ENCODE measurements around the gene FLAD1. TPM values are rescaled to one million over a fixed set of nuclear protein-coding genes. Genes with fewer than 3 reads are reported as not detected.

The FLAD1 gene
- total and polyA plus RNA-seq, 2 donors (not counting 3 experiments of a cell fraction or from before 2014, with no cell fraction given) = 42.2 to 59.1 TPM

GRCh38 chr1:155030243-155030795 lies 47.2 kb downstream of the FLAD1 start:
- Histone ChIP-seq H3K36me3 (ENCODE audit: control insufficient read depth in 2 of 2, extremely low read depth in 1 of 2, insufficient read depth in 2 of 2, low read length in 2 of 2) (no peaks in the 10 kb centered on the region), H3K9ac (replicated peaks; ENCODE audit: extremely low read depth, insufficient read depth, low read length) (no peak overlapping the region), H3K9me1 (replicated peaks; ENCODE audit: control insufficient read depth, extremely low read depth, insufficient read depth, low read length) (no peaks in the 10 kb centered on the region), H3K4me3 (replicated peaks in 1 of 3; ENCODE audit: insufficient read depth in 1 of 3, low read depth in 1 of 3, low read length in 3 of 3) (no peak overlapping the region), H3K27ac (ENCODE audit: insufficient read depth, low read depth, low read length) (no peak overlapping the region), H3K4me2 (ENCODE audit: insufficient read depth, low read length) (no peak overlapping the region), H3K79me2 (ENCODE audit: control insufficient read depth, insufficient read depth, low read length) (no peaks in the 10 kb centered on the region), H3K4me1 (ENCODE audit: control insufficient read depth, extremely low read depth, insufficient read depth, low read length) (no peaks in the 10 kb centered on the region), H2AFZ (ENCODE audit: low read depth, low read length) (no peak overlapping the region), H4K20me1 (replicated peaks; ENCODE audit: control insufficient read depth, extremely low read depth, insufficient read depth, low read length) (no peaks in the 10 kb centered on the region), H3K9me3 (replicated peaks; ENCODE audit: control insufficient read depth, insufficient read depth, low read length) (no peaks in the 10 kb centered on the region), H3K27me3 (ENCODE audit: control insufficient read depth in 2 of 2, insufficient read depth in 2 of 2, low read length in 2 of 2) (no peaks in the 10 kb centered on the region)
- BruUV-seq (replicated peaks) = no TSS peak
- no peak for DNase-seq (ENCODE audit: low read depth, low spot score)
- intact Hi-C loops (cut with micrococcal nuclease) = no loop called here
- dilution Hi-C loops (cut with MboI; ENCODE audit: extremely low pct_ligation_motif_present, low sequenced_read_pairs) = no loop called here
- CTCF ChIA-PET = interaction anchor here (0.7 to 4.2 kb wide), 3 partner anchors 13 to 38 kb away, joined by 3 to 11 read pairs (median 4); no protein-coding TSS in a partner anchor
- POLR2A ChIA-PET = no interaction called here
- FAIRE-seq = no peak
- TF ChIP-seq POLR2A (IDR thresholded peaks at IDR 0.05; ENCODE audit: low read depth, low read length) (no peak), MAX (IDR thresholded peaks at IDR 0.05; ENCODE audit: insufficient read depth, insufficient read length) (no peak), GATA2 (IDR thresholded peaks at IDR 0.05; ENCODE audit: insufficient read depth, insufficient read length, low read depth, low read length) (no peak), FOS (IDR thresholded peaks at IDR 0.05; ENCODE audit: borderline replicate concordance, insufficient read depth, low read length) (no peak), MYC (IDR thresholded peaks at IDR 0.05; ENCODE audit: low read depth, low read length) (no peak), EZH2 (IDR thresholded peaks at IDR 0.05; ENCODE audit: borderline replicate concordance, low read depth, low read length, severe bottlenecking) (no peak), JUN (IDR thresholded peaks at IDR 0.05; ENCODE audit: borderline replicate concordance, insufficient read depth, insufficient read length, low read depth) (no peak), POLR2AphosphoS5 (IDR thresholded peaks at IDR 0.05; ENCODE audit: insufficient read depth, low read depth, low read length) (no peak)
- TF ChIP-seq, protein P1, sequence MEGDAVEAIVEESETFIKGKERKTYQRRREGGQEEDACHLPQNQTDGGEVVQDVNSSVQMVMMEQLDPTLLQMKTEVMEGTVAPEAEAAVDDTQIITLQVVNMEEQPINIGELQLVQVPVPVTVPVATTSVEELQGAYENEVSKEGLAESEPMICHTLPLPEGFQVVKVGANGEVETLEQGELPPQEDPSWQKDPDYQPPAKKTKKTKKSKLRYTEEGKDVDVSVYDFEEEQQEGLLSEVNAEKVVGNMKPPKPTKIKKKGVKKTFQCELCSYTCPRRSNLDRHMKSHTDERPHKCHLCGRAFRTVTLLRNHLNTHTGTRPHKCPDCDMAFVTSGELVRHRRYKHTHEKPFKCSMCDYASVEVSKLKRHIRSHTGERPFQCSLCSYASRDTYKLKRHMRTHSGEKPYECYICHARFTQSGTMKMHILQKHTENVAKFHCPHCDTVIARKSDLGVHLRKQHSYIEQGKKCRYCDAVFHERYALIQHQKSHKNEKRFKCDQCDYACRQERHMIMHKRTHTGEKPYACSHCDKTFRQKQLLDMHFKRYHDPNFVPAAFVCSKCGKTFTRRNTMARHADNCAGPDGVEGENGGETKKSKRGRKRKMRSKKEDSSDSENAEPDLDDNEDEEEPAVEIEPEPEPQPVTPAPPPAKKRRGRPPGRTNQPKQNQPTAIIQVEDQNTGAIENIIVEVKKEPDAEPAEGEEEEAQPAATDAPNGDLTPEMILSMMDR (IDR thresholded peaks at IDR 0.05; ENCODE audit: extremely low read depth in 1 of 2, insufficient read depth in 1 of 2, low read depth in 1 of 2, low read length in 2 of 2) = no peak
